Subcutaneous adipose tissue (tissue), 4 donors: ENCODE data around the gene FAM151B. TPM values are rescaled to one million over a fixed set of nuclear protein-coding genes. Genes with fewer than 3 reads are reported as not detected.

ENCODE experiments used
- CTCF ChIP-seq: fragments of 450-650 bp; IDR thresholded peaks from one replicate; pipeline ENCODE4 v1.5.1; 2016; ENCODE audit warnings: low read depth, mild to moderate bottlenecking, control low read depth, antibody characterized with exemption, moderate library complexity
- total RNA-seq, 4 donors: library from RNA; depleted of rRNA; stranded (reverse); fragments of >200 nt; gene quantifications; one replicate each; pipeline ENCODE4 v1.1.0, GENCODE V29; 2016

Gene FAM151B
- total RNA-seq, 4 donors from 2014 or later = 3.3 to 4.8 (median 3.7) TPM

DNA sequence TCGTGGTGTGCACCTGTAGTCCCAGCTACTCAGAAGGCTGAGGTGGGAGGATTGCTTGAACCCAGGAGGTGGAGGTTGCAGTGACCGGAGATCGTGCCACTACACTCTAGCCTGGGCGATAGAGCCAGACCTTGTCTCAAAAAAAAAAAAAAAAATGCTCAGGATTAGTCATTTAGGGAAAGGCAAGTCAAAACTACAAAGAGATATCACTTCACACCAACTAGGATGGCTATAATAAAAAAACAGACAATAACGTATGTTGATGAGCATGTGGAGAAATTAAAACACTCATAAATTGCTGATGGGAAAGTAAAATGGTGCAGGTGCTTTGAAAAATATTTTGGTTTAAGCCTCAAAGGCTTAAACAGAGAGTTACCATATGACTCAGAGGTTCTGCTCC lies 88.5 kb downstream of the FAM151B start:
- TF ChIP-seq CTCF = no peak

GRCh38 chr5:80577707-80578106 lies 89.8 kb downstream of the FAM151B start:
- TF ChIP-seq CTCF = no peak

DNA sequence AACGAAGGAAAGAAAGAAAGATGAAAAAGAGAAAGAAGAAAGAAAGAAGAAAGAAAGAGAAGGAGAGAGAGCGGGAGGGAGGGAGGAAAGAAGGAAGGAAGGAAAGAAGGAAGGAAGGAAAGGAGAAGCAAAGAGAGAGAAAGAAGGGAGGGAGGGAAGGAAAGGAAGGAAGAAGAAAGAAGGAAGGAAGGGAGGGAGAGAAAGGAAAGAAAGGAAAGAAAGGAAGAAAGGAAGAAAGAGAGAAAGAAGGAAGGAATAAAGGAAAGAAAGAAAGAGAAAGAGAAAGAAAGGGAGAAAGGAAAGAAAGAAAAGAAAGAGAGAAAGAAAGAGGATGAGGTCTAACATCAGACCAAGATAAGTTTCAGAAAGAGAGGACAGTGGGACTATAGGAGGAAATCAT lies 91.2 kb downstream of the FAM151B start:
- TF ChIP-seq CTCF = no peak

DNA sequence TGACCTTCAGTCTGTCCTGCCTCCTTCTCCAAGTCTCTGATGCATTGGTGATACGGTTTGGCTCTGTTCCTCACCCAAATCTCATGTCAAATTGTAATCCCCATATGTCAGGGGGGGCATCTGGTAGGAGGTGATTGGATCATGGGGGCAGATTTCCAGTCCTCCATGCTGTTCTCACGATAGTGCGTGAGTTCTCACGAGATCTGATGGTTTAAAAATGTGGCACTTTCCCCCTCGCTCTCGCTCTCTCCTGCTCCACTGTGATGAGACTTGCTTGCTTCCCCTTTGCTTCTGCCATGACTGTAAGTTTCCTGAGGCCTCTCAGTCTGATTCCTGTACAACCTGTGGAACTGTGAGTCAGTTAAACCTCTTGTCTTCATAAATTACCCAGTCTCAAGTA lies 96.9 kb downstream of the FAM151B start:
- TF ChIP-seq CTCF = no peak

DNA sequence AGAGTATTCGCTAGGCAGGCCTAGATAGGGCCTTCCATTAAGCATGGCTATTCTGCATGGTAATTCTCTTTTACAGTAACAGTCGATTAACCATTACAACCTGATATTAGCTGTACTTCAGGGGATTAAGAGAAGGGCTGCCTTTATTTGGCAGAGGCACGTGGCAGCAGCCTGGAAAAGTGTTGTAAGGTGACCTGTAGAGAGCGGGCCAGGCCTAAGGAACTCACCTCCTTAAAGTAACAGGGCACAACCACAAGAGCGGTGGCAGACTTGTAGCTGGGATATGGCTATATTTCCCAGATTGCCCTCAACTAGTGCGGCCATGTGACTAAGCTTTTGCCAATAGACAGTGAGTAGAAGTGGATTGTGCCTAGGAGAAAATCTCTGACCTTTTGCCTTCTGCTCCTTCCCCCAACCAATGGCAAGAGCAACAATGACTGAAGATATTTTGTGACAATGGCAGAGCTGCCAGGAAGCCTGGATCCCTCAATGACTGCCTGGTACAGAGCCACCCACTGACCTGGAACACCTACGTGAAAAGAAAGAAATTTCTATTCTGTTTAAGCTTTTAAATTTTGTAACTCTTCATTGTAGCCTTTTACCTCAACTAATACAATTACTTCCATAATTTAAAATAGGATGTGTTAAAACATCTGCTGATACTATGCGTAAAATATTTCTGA lies 101.1 kb downstream of the FAM151B start:
- TF ChIP-seq CTCF = no peak

DNA sequence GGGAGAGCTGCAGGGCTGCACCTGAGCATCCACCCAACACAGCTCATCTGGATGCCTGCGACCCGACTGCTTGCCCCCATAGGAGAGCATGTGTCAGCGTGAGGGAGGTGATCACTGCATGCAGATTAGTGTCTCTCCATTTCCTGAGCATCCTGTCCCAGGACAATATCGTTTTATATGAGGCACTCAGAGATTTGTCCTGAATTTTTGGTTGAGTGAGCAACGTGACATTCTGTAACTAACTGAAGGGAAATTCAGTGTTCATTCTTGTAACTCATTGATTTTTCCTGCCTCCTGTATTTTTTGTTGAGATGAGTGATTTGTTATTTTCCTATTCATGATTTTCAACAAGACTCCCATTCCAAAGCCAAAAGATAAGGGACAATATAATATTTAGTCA lies 102.9 kb downstream of the FAM151B start:
- no peak for TF ChIP-seq CTCF

- no peak for TF ChIP-seq CTCF
These were observed 103.5 kb downstream of the FAM151B start for GRCh38 chr5:80591352-80591751.
